ENCODE measurements around the gene E4F1.
"Not testable (repeated sequence)": the region's sequence is repeated elsewhere in the genome, so short reads cannot be mapped to it uniquely, and the experiment has no call there.

Gene E4F1

GRCh38 chr16:2260250-2260649 is 36.9 kb downstream of the E4F1 start:
- Histone ChIP-seq H3K36me3 (ENCODE audit: control insufficient read depth, insufficient read depth, low read length) (peaks cover 66% of the 10 kb centered on the region), H3K27me3 (ENCODE audit: control insufficient read depth, insufficient read depth, low read length, poor library complexity, severe bottlenecking) (no peaks in the 10 kb centered on the region), H3K4me3 (ENCODE audit: insufficient read depth, low read depth, low read length) (no peak overlapping the region), H3K9me3 (ENCODE audit: control insufficient read depth, low read length) (no peaks in the 10 kb centered on the region), H3K27ac (ENCODE audit: insufficient read depth, low read depth, low read length, poor library complexity, severe bottlenecking) (no peak overlapping the region), H3K4me1 (ENCODE audit: control insufficient read depth, insufficient read depth, low read length) (no peaks in the 10 kb centered on the region)
- 96 to 97% methylated on average over 8 of the region's 8 CpGs for WGBS, 2 experiments

GRCh38 chr16:2263026-2263425 is 39.6 kb downstream of the E4F1 start:
- peaks cover 47% of the 10 kb centered on the region for H3K36me3 ChIP-seq (ENCODE audit: control insufficient read depth, insufficient read depth, low read length)
- not testable (repeated sequence) for H3K27ac ChIP-seq (ENCODE audit: insufficient read depth, low read depth, low read length, poor library complexity, severe bottlenecking); H3K9me3 ChIP-seq (ENCODE audit: control insufficient read depth, low read length); H3K27me3 ChIP-seq (ENCODE audit: control insufficient read depth, insufficient read depth, low read length, poor library complexity, severe bottlenecking); H3K4me1 ChIP-seq (ENCODE audit: control insufficient read depth, insufficient read depth, low read length); H3K4me3 ChIP-seq (ENCODE audit: insufficient read depth, low read depth, low read length)
- WGBS, 2 experiments = 94 to 96% methylated on average over 14 of the region's 14 CpGs

DNA sequence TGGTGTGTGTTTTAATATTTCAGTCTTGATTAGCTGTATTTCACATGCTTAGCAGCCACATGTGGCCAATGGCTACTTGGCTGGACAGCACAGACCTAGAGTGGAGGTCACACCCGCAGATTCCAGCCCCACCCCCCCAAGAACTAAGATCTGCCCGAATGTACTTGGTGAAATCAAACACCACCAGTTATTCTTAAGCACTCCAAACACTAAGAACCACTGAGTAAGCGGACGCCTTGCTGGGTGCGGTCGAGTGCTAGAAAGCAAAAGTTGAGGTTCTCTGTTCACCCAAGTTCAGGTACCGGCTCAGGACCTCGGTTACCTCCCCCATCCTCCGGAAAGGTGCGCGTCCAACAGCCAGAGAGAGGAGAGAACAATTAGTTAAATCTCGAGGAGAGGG is 43.5 kb downstream of the E4F1 start:
- peaks cover 15% of the 10 kb centered on the region for H3K4me1 ChIP-seq (ENCODE audit: control insufficient read depth, insufficient read depth, low read length)
- not testable (repeated sequence) for H3K27me3 ChIP-seq (ENCODE audit: control insufficient read depth, insufficient read depth, low read length, poor library complexity, severe bottlenecking); H3K9me3 ChIP-seq (ENCODE audit: control insufficient read depth, low read length); H3K27ac ChIP-seq (ENCODE audit: insufficient read depth, low read depth, low read length, poor library complexity, severe bottlenecking)
- H3K4me3 ChIP-seq (ENCODE audit: insufficient read depth, low read depth, low read length) = peak overlapping the region; percentile 73
- WGBS, 2 experiments = 0 to 4% methylated on average over 7 to 8 of the region's 12 CpGs
- H3K36me3 ChIP-seq (ENCODE audit: control insufficient read depth, insufficient read depth, low read length) = peaks cover 18% of the 10 kb centered on the region

- Histone ChIP-seq H3K4me1 (ENCODE audit: control insufficient read depth, insufficient read depth, low read length) (peaks cover 15% of the 10 kb centered on the region), H3K27ac (ENCODE audit: insufficient read depth, low read depth, low read length, poor library complexity, severe bottlenecking) (peak overlapping the region; percentile 99), H3K4me3 (ENCODE audit: insufficient read depth, low read depth, low read length) (peak overlapping the region; percentile 73), H3K36me3 (ENCODE audit: control insufficient read depth, insufficient read depth, low read length) (peaks cover 11% of the 10 kb centered on the region)
- not testable (repeated sequence) for H3K9me3 ChIP-seq (ENCODE audit: control insufficient read depth, low read length); H3K27me3 ChIP-seq (ENCODE audit: control insufficient read depth, insufficient read depth, low read length, poor library complexity, severe bottlenecking)
- WGBS, 2 experiments = 0% methylated on average over 54 of the region's 54 CpGs
Measured at GRCh38 chr16:2267505-2267912, 44.1 kb downstream of the E4F1 start.

DNA sequence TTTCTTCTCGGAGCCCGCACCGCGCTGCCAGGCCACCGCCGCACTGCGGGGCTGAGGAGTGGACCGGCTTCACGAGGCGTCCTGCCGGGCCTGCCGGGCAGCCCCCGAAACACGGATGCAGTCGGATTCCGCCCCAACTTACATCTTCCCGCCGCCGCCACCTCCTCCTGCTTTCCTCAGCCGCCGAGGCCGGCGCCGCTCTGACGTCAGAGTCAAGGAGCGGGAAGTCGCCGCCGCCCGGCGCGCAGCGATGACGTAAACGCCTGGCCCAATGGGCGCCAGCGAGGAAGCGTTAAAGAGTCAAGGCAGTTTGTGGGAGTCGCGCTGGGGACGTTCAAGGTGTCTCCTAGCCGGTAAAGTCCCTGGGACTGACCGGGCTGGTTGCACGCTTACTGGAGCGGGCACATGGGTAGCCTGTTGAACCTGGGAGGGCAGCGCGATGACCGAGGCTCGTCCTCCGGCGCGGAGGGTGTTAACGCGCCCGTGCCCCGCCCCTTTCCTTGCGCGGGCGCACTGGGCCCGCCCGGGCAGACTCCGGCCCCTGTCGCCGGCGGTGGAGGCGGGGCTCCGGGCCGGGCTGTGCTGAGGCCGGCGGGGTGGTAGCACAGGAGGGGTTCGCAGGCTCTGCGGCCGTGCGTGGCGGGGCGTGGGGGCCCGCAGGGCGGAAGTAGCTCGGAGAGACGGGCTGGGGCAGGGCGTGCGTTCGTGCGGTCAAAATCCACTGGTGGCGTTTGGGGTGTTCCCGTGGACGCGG is 44.7 kb downstream of the E4F1 start, which contains the start of gene RNPS1:
Gene RNPS1 (minus strand): TSS at position 214 of the 754 bp plus-strand sequence. CDS start 3,483 bp downstream, outside the sequence.
- Histone ChIP-seq H3K36me3 (ENCODE audit: control insufficient read depth, insufficient read depth, low read length) (peaks cover 9% of the 10 kb centered on the region), H3K9me3 (ENCODE audit: control insufficient read depth, low read length) (no peaks in the 10 kb centered on the region), H3K4me1 (ENCODE audit: control insufficient read depth, insufficient read depth, low read length) (peaks cover 15% of the 10 kb centered on the region), H3K4me3 (ENCODE audit: insufficient read depth, low read depth, low read length) (peak within 1 kb of the TSS; percentile 73), H3K27me3 (ENCODE audit: control insufficient read depth, insufficient read depth, low read length, poor library complexity, severe bottlenecking) (no peaks in the 10 kb centered on the region), H3K27ac (ENCODE audit: insufficient read depth, low read depth, low read length, poor library complexity, severe bottlenecking) (peak within 1 kb of the TSS; percentile 99)
- WGBS, 2 experiments = 0% methylated on average over 88 of the region's 88 CpGs

- 91 to 92% methylated on average over 9 of the region's 9 CpGs for WGBS, 2 experiments
Measured at GRCh38 chr16:2270070-2270462, 46.7 kb downstream of the E4F1 start.

GRCh38 chr16:2270588-2271470 is 47.4 kb downstream of the E4F1 start:
- Histone ChIP-seq H3K9me3 (ENCODE audit: control insufficient read depth, low read length) (no peaks in the 10 kb centered on the region), H3K4me3 (ENCODE audit: insufficient read depth, low read depth, low read length) (no peak overlapping the region), H3K36me3 (ENCODE audit: control insufficient read depth, insufficient read depth, low read length) (no peaks in the 10 kb centered on the region), H3K4me1 (ENCODE audit: control insufficient read depth, insufficient read depth, low read length) (peaks cover 13% of the 10 kb centered on the region), H3K27me3 (ENCODE audit: control insufficient read depth, insufficient read depth, low read length, poor library complexity, severe bottlenecking) (no peaks in the 10 kb centered on the region), H3K27ac (ENCODE audit: insufficient read depth, low read depth, low read length, poor library complexity, severe bottlenecking) (no peak overlapping the region)
- 80 to 83% methylated on average over 15 of the region's 15 CpGs for WGBS, 2 experiments

More at GRCh38 chr16:2270070-2270462, 46.7 kb downstream of the E4F1 start:
- Histone ChIP-seq H3K36me3 (ENCODE audit: control insufficient read depth, insufficient read depth, low read length) (no peaks in the 10 kb centered on the region), H3K27me3 (ENCODE audit: control insufficient read depth, insufficient read depth, low read length, poor library complexity, severe bottlenecking) (no peaks in the 10 kb centered on the region), H3K4me1 (ENCODE audit: control insufficient read depth, insufficient read depth, low read length) (peaks cover 15% of the 10 kb centered on the region), H3K9me3 (ENCODE audit: control insufficient read depth, low read length) (no peaks in the 10 kb centered on the region), H3K4me3 (ENCODE audit: insufficient read depth, low read depth, low read length) (no peak overlapping the region), H3K27ac (ENCODE audit: insufficient read depth, low read depth, low read length, poor library complexity, severe bottlenecking) (no peak overlapping the region)

- peaks cover 12% of the 10 kb centered on the region for H3K4me1 ChIP-seq (ENCODE audit: control insufficient read depth, insufficient read depth, low read length)
- no peak overlapping the region for H3K27ac ChIP-seq (ENCODE audit: insufficient read depth, low read depth, low read length, poor library complexity, severe bottlenecking)
- no peaks in the 10 kb centered on the region for H3K27me3 ChIP-seq (ENCODE audit: control insufficient read depth, insufficient read depth, low read length, poor library complexity, severe bottlenecking)
- no peaks in the 10 kb centered on the region for H3K36me3 ChIP-seq (ENCODE audit: control insufficient read depth, insufficient read depth, low read length)
- H3K4me3 ChIP-seq (ENCODE audit: insufficient read depth, low read depth, low read length) = no peak overlapping the region
- H3K9me3 ChIP-seq (ENCODE audit: control insufficient read depth, low read length) = no peaks in the 10 kb centered on the region
- 93 to 95% methylated on average over 14 of the region's 14 CpGs for WGBS, 2 experiments
Measured at GRCh38 chr16:2271848-2272461, 48.6 kb downstream of the E4F1 start.

GRCh38 chr16:2273484-2273883 is 50.1 kb downstream of the E4F1 start:
- Histone ChIP-seq H3K27me3 (ENCODE audit: control insufficient read depth, insufficient read depth, low read length, poor library complexity, severe bottlenecking) (no peaks in the 10 kb centered on the region), H3K27ac (ENCODE audit: insufficient read depth, low read depth, low read length, poor library complexity, severe bottlenecking) (no peak overlapping the region), H3K4me3 (ENCODE audit: insufficient read depth, low read depth, low read length) (no peak overlapping the region), H3K9me3 (ENCODE audit: control insufficient read depth, low read length) (no peaks in the 10 kb centered on the region), H3K36me3 (ENCODE audit: control insufficient read depth, insufficient read depth, low read length) (no peaks in the 10 kb centered on the region), H3K4me1 (ENCODE audit: control insufficient read depth, insufficient read depth, low read length) (peaks cover 12% of the 10 kb centered on the region)
- 93 to 94% methylated on average over 16 of the region's 16 CpGs for WGBS, 2 experiments

- H3K27me3 ChIP-seq (ENCODE audit: control insufficient read depth, insufficient read depth, low read length, poor library complexity, severe bottlenecking) = no peaks in the 10 kb centered on the region
- no peak overlapping the region for H3K4me3 ChIP-seq (ENCODE audit: insufficient read depth, low read depth, low read length)
- H3K4me1 ChIP-seq (ENCODE audit: control insufficient read depth, insufficient read depth, low read length) = peaks cover 12% of the 10 kb centered on the region
- WGBS, 2 experiments = 91% methylated on average over 10 of the region's 10 CpGs
- no peaks in the 10 kb centered on the region for H3K9me3 ChIP-seq (ENCODE audit: control insufficient read depth, low read length)
- H3K36me3 ChIP-seq (ENCODE audit: control insufficient read depth, insufficient read depth, low read length) = no peaks in the 10 kb centered on the region
- H3K27ac ChIP-seq (ENCODE audit: insufficient read depth, low read depth, low read length, poor library complexity, severe bottlenecking) = no peak overlapping the region
Measured at GRCh38 chr16:2273931-2274330, 50.5 kb downstream of the E4F1 start.
